ENCODE measurements around the gene CCL18. TPM values are rescaled to one million over a fixed set of nuclear protein-coding genes. Genes with fewer than 3 reads are reported as not detected.

Gene CCL18
- total and polyA plus RNA-seq, 2 of the 8 experiments (the other 6 are each of a cell fraction or from before 2014, with no cell fraction given): not detected

DNA sequence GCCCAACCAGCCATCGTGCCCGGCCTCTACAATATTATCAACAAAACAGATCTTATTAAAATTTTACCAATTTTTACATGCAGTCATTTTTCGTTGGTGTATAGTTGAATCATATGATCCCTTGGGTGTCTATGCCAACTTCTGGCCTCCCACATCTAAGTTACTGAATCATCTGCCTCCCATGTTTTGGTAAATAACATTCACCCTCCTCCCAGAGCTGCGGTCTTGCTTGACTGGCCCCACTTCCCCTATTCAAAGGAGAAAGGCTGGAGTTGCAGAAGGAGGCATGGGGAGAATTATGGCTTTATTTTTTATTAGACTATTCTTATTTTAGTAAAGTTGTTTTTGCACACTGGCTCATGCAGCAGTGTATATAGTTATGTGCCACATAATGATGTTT, 27.8 kb upstream of the CCL18 start:
- no peak overlapping the region for H3K56ac ChIP-seq (replicated peaks; ENCODE audit: insufficient read length, low read depth, low read length)
- ChIA-PET CTCF (ENCODE audit: partially characterized antibody) (no interaction called here), POLR2A (ENCODE audit: partially characterized antibody) (no interaction called here)
- TF ChIP-seq RXRA (IDR thresholded peaks at IDR 0.05; ENCODE audit: insufficient read depth, low read depth, low read length) (no peak), MAFK (IDR thresholded peaks at IDR 0.05; ENCODE audit: low read depth, low read length) (no peak), FOSL1 (IDR thresholded peaks at IDR 0.05; ENCODE audit: insufficient read depth, low read depth, low read length) (no peak), YY1 (IDR thresholded peaks at IDR 0.05; ENCODE audit: low read depth, low read length) (no peak), JUN (IDR thresholded peaks at IDR 0.05; ENCODE audit: low read depth, low read length) (no peak), CEBPB (IDR thresholded peaks at IDR 0.05; ENCODE audit: low read depth, low read length) (no peak), CHD2 (IDR thresholded peaks at IDR 0.05; ENCODE audit: low read length) (no peak), ATF3 (IDR thresholded peaks at IDR 0.05; ENCODE audit: insufficient read depth, low read depth, low read length) (no peak), NRF1 (IDR thresholded peaks at IDR 0.05; ENCODE audit: low read depth, low read length) (no peak), CHD1 (IDR thresholded peaks at IDR 0.05; ENCODE audit: low read depth, low read length) (no peak), TBP (IDR thresholded peaks at IDR 0.05; ENCODE audit: low read depth, low read length) (no peak), EGR1 (IDR thresholded peaks at IDR 0.05; ENCODE audit: borderline replicate concordance, low read depth, low read length) (no peak), HDAC6 (IDR thresholded peaks at IDR 0.05; ENCODE audit: low read depth, low read length) (no peak), CREB1 (IDR thresholded peaks at IDR 0.05) (no peak), CBX5 (IDR thresholded peaks at IDR 0.05; ENCODE audit: low read depth, low read length) (no peak)
- TF ChIP-seq, protein P1, sequence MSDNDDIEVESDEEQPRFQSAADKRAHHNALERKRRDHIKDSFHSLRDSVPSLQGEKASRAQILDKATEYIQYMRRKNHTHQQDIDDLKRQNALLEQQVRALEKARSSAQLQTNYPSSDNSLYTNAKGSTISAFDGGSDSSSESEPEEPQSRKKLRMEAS (IDR thresholded peaks at IDR 0.05): no peak
- H4K5ac ChIP-seq (ENCODE audit: insufficient read length, low read depth, low read length): no peak overlapping the region
- no peaks in the 10 kb centered on the region for H3K9me3 ChIP-seq (ENCODE audit: insufficient read depth in 2 of 2, low read depth in 1 of 2, low read length in 1 of 2)
- H3K18ac ChIP-seq (ENCODE audit: extremely low read depth, low read length): no peak overlapping the region
- H2AK5ac ChIP-seq (ENCODE audit: low read depth, low read length): no peak overlapping the region
- H2BK12ac ChIP-seq (ENCODE audit: low read depth, low read length): no peak overlapping the region
- H3K9ac ChIP-seq (replicated peaks in 1 of 4; ENCODE audit: extremely low read depth in 1 of 4, low read depth in 3 of 4, low read length in 3 of 4): no peak overlapping the region
- no peak overlapping the region for H2BK5ac ChIP-seq (ENCODE audit: low read depth, low read length)
- no peaks in the 10 kb centered on the region for H3K79me2 ChIP-seq (ENCODE audit: control insufficient read depth in 1 of 2, insufficient read depth in 2 of 2, low read length in 2 of 2)
- no peak overlapping the region for H4K8ac ChIP-seq (ENCODE audit: extremely low read depth, insufficient read depth, low read length)
- H3K4me2 ChIP-seq (ENCODE audit: insufficient read depth in 1 of 2, low read depth in 2 of 2, low read length in 2 of 2): no peak overlapping the region
- no peaks in the 10 kb centered on the region for H4K20me1 ChIP-seq (replicated peaks in 1 of 2; ENCODE audit: control insufficient read depth in 1 of 2, insufficient read depth in 2 of 2, low read length in 2 of 2)
- H3K27me3 ChIP-seq (replicated peaks in 1 of 4; ENCODE audit: control insufficient read depth in 3 of 4, extremely low read depth in 1 of 4, insufficient read depth in 3 of 4, low read length in 3 of 4): peaks cover 0 to 2% (median 0%) of the 10 kb centered on the region in 4 experiments; a peak in 1 of 7 replicates
- H3K23ac ChIP-seq (ENCODE audit: insufficient read length): no peak overlapping the region
- H3K4me3 ChIP-seq (ENCODE audit: extremely low read depth in 1 of 4, insufficient read depth in 2 of 4, low read depth in 3 of 4, low read length in 4 of 4): no peak overlapping the region
- WGBS, 2 experiments (ENCODE audit: extremely low coverage in 1 of 2, insufficient coverage in 1 of 2, insufficient read length in 1 of 2, insufficient replicate concordance in 2 of 2, low coverage in 1 of 2, low lambda C conversion rate in 2 of 2, missing lambda C conversion rate in 1 of 2): 91% methylated on average over 4 of the region's 4 CpGs; no CpG with 5 or more reads in 1 of the 2 experiments
- no peak overlapping the region for H2BK15ac ChIP-seq (ENCODE audit: low read length)
- no peaks in the 10 kb centered on the region for H3K79me1 ChIP-seq (ENCODE audit: low read depth, low read length)
- no peak overlapping the region for H2BK20ac ChIP-seq (ENCODE audit: low read length)
- FAIRE-seq (no peak), DNase-seq (ENCODE audit: low read depth in 1 of 2, low spot score in 2 of 2) (no peak)
- H3K14ac ChIP-seq (ENCODE audit: insufficient read length): no peak overlapping the region
- H2BK120ac ChIP-seq (replicated peaks; ENCODE audit: low read depth, low read length): no peak overlapping the region
- no peak overlapping the region for H4K91ac ChIP-seq (replicated peaks; ENCODE audit: insufficient read length, low read length)
- no peak overlapping the region for H3K4ac ChIP-seq (replicated peaks; ENCODE audit: insufficient read length, low read depth, low read length)
- no peak overlapping the region for H2AFZ ChIP-seq (ENCODE audit: low read length)
- no peaks in the 10 kb centered on the region for H3K23me2 ChIP-seq (ENCODE audit: low read depth, low read length)
- H3K4me1 ChIP-seq (replicated peaks in 1 of 4; ENCODE audit: control insufficient read depth in 3 of 4, insufficient read depth in 4 of 4, low read length in 3 of 4): no peaks in the 10 kb centered on the region
- H3K36me3 ChIP-seq (ENCODE audit: control insufficient read depth in 2 of 4, insufficient read depth in 4 of 4, low read length in 3 of 4): no peaks in the 10 kb centered on the region
- H3K27ac ChIP-seq (ENCODE audit: low read depth, low read length): no peak overlapping the region

Data from H1 (cell line).